GM23338 (cell line): Measurements from ENCODE around the gene SYP. TPM values are rescaled to one million over a fixed set of nuclear protein-coding genes. Genes with fewer than 3 reads are reported as not detected.

ENCODE experiments used
- ATAC-seq: fragments of 200-7000 bp; cut with Tn5 transposase; 3 replicates; pipeline ENCODE4 v1.9.1; 2020
- DNase-seq: peaks from one replicate; pipeline ENCODE4 v3.0.0-alpha.2; 2015; ENCODE audit warnings: low spot score
- H2AFZ ChIP-seq: fragments of 200-600 bp; sonication (generic); 2 replicates; pipeline ENCODE4 v1.8.0; 2016; ENCODE audit warnings: antibody characterized with exemption, mild to moderate bottlenecking, moderate library complexity
- H3F3A ChIP-seq: fragments of 200-600 bp; sonication (generic); replicated peaks from 2 replicates; pipeline ENCODE4 v1.8.0; 2017; ENCODE audit warnings: antibody characterized with exemption, mixed run types, low read depth
- H3K27ac ChIP-seq: fragments of 200-600 bp; sonication (generic); 2 replicates; pipeline ENCODE4 v1.6.1; 2016; ENCODE audit warnings: low read depth
- H3K27me3 ChIP-seq: fragments of 200-600 bp; sonication (generic); 2 replicates; pipeline ENCODE4 v1.8.0; 2016; ENCODE audit warnings: mild to moderate bottlenecking, mixed run types, moderate library complexity; ENCODE audit not compliant: insufficient read depth
- H3K36me3 ChIP-seq: fragments of 200-600 bp; sonication (generic); 2 replicates; pipeline ENCODE4 v1.8.0; 2016; ENCODE audit warnings: mild to moderate bottlenecking; ENCODE audit not compliant: insufficient read depth
- H3K4me1 ChIP-seq: fragments of 200-600 bp; sonication (generic); 2 replicates; pipeline ENCODE4 v1.8.0; 2016; ENCODE audit warnings: mild to moderate bottlenecking, moderate library complexity; ENCODE audit not compliant: insufficient read depth
- H3K4me2 ChIP-seq: fragments of 200-600 bp; sonication (generic); 2 replicates; pipeline ENCODE4 v1.7.1; 2017; ENCODE audit warnings: mixed run types
- H3K4me3 ChIP-seq: fragments of 200-600 bp; sonication (generic); 2 replicates; pipeline ENCODE4 v1.6.1; 2016; ENCODE audit warnings: mixed run types
- H3K79me2 ChIP-seq: fragments of 200-600 bp; sonication (generic); replicated peaks from 2 replicates; pipeline ENCODE4 v1.8.0; 2017; ENCODE audit warnings: mild to moderate bottlenecking; ENCODE audit not compliant: insufficient read depth
- H3K9me2 ChIP-seq: fragments of 200-600 bp; sonication (generic); 2 replicates; pipeline ENCODE4 v1.8.0; 2017; ENCODE audit not compliant: insufficient read depth
- H4K20me1 ChIP-seq: fragments of 200-600 bp; sonication (generic); replicated peaks from 2 replicates; pipeline ENCODE4 v1.8.0; 2017; ENCODE audit warnings: mild to moderate bottlenecking; ENCODE audit not compliant: insufficient read depth
- H3K27ac Mint-ChIP-seq: 2 replicates; pipeline ENCODE4 v1.8.0; 2020; ENCODE audit warnings: inconsistent platforms, mild to moderate bottlenecking, moderate library complexity, mixed read lengths
- H3K27me3 Mint-ChIP-seq: 3 replicates; pipeline ENCODE4 v1.8.0; 2022; ENCODE audit warnings: low read depth, mild to moderate bottlenecking, moderate library complexity, mixed read lengths, inconsistent platforms; ENCODE audit not compliant: insufficient read depth, poor library complexity
- H3K36me3 Mint-ChIP-seq: 3 replicates; pipeline ENCODE4 v1.8.0; 2021; ENCODE audit warnings: low read depth, mild to moderate bottlenecking, inconsistent platforms, moderate library complexity, mixed read lengths
- H3K4me1 Mint-ChIP-seq: 3 replicates; pipeline ENCODE4 v1.8.0; 2020; ENCODE audit warnings: mild to moderate bottlenecking, inconsistent platforms, mixed read lengths
- H3K4me3 Mint-ChIP-seq: 3 replicates; pipeline ENCODE4 v1.8.0; 2021; ENCODE audit warnings: moderate library complexity, mild to moderate bottlenecking, inconsistent platforms, mixed read lengths
- H3K9me3 Mint-ChIP-seq: 3 replicates; pipeline ENCODE4 v1.8.0; 2020; ENCODE audit warnings: moderate library complexity, mild to moderate bottlenecking, inconsistent platforms, mixed read lengths
- CREB1 ChIP-seq: fragments of 250-450 bp; sonication (Bioruptor Pico); IDR thresholded peaks from 2 replicates; pipeline ENCODE4 v1.5.0; 2020; ENCODE audit warnings: low read depth, mild to moderate bottlenecking, moderate library complexity
- EZH2 ChIP-seq: fragments of 200-600 bp; sonication (generic); IDR thresholded peaks from one replicate; pipeline ENCODE4 v1.8.0; 2017; ENCODE audit warnings: antibody characterized with exemption, mild to moderate bottlenecking, low read depth; ENCODE audit not compliant: unreplicated experiment
- EZH2phosphoT487 ChIP-seq: fragments of 200-600 bp; sonication (generic); IDR thresholded peaks from one replicate; pipeline ENCODE4 v1.8.1; 2018; ENCODE audit warnings: antibody characterized with exemption; ENCODE audit not compliant: unreplicated experiment
- JUNB ChIP-seq: IDR thresholded peaks from one replicate; pipeline ENCODE4 v1.6.1; 2016; ENCODE audit warnings: antibody characterized with exemption; ENCODE audit not compliant: unreplicated experiment
- NANOG ChIP-seq: IDR thresholded peaks from 2 replicates; pipeline ENCODE4 v1.6.1; 2016; ENCODE audit warnings: antibody characterized with exemption, borderline replicate concordance
- POLR2AphosphoS5 ChIP-seq: IDR thresholded peaks from 2 replicates; pipeline ENCODE4 v1.6.1; 2016; ENCODE audit warnings: antibody characterized with exemption, low read depth
- STAT1 ChIP-seq: IDR thresholded peaks from one replicate; pipeline ENCODE4 v1.6.1; 2016; ENCODE audit warnings: antibody characterized with exemption; ENCODE audit not compliant: unreplicated experiment
- ZNF114 ChIP-seq: fragments of 250-450 bp; sonication (Bioruptor Pico); IDR thresholded peaks from 2 replicates; pipeline ENCODE4 v1.5.0; 2020; ENCODE audit warnings: mild to moderate bottlenecking, moderate library complexity
- polyA plus RNA-seq: library from polyadenylated mRNA; unstranded; fragments of >200 nt; fragmentation: Nextera tagmentation; extraction: Ambion mirVana; gene quantifications from 2 replicates; pipeline ENCODE4 v1.2.1, GENCODE V29; 2016
- total RNA-seq: library from RNA; depleted of rRNA; stranded (reverse); fragments of >200 nt; shearing (Covaris generic); gene quantifications from 2 replicates; pipeline ENCODE4 v1.2.3, GENCODE V29; 2014
- TF ChIP-seq, protein P1 (sequence below): fragments of 250-450 bp; sonication (Bioruptor Pico); IDR thresholded peaks from 2 replicates; pipeline ENCODE4 v1.5.0; 2020; ENCODE audit warnings: mild to moderate bottlenecking, moderate library complexity
- TF ChIP-seq, protein P2 (sequence below), 2 experiments: fragments of 200-600 bp in 1 of 2; sonication (generic) in 1 of 2; conservative IDR thresholded peaks; 2 replicates each; pipeline versions ENCODE4 v1.5.1 to v1.6.1; 2016 to 2017; ENCODE audit warnings: antibody characterized with exemption in 2 of 2, low read depth in 2 of 2, mild to moderate bottlenecking in 2 of 2, moderate library complexity in 1 of 2
- TF ChIP-seq, protein P3 (sequence below): IDR thresholded peaks from one replicate; pipeline ENCODE4 v1.6.1; 2018; ENCODE audit warnings: antibody characterized with exemption; ENCODE audit not compliant: unreplicated experiment
- TF ChIP-seq, protein P4 (sequence below): IDR thresholded peaks from 2 replicates; pipeline ENCODE4 v1.6.1; 2016; ENCODE audit warnings: antibody characterized with exemption

Gene SYP
- total and polyA plus RNA-seq, 2 experiments from 2014 or later = 3.7 to 9.1 TPM

DNA sequence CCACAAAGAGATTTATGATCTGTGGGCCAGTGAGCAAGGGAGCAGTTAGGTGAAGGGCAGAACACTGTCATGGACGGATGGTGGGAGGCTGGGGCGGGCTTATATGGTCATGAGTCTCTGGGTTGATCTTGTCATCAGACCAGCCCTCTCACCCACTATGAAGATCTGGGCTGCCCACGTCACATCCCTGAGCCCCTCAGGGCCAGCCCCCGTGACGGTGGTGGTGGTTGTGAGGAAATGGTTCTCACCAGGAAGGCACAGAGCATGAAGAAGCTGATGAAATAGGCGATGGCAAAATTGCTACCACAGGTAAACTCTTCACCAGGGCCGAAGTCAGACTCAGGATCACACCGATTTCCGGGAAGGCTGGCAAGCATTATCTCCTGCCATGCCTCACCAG, 11.1 kb upstream of the SYP start (continued):
- no peak for TF ChIP-seq NANOG
- no peak for TF ChIP-seq CREB1
- TF ChIP-seq, protein P1, sequence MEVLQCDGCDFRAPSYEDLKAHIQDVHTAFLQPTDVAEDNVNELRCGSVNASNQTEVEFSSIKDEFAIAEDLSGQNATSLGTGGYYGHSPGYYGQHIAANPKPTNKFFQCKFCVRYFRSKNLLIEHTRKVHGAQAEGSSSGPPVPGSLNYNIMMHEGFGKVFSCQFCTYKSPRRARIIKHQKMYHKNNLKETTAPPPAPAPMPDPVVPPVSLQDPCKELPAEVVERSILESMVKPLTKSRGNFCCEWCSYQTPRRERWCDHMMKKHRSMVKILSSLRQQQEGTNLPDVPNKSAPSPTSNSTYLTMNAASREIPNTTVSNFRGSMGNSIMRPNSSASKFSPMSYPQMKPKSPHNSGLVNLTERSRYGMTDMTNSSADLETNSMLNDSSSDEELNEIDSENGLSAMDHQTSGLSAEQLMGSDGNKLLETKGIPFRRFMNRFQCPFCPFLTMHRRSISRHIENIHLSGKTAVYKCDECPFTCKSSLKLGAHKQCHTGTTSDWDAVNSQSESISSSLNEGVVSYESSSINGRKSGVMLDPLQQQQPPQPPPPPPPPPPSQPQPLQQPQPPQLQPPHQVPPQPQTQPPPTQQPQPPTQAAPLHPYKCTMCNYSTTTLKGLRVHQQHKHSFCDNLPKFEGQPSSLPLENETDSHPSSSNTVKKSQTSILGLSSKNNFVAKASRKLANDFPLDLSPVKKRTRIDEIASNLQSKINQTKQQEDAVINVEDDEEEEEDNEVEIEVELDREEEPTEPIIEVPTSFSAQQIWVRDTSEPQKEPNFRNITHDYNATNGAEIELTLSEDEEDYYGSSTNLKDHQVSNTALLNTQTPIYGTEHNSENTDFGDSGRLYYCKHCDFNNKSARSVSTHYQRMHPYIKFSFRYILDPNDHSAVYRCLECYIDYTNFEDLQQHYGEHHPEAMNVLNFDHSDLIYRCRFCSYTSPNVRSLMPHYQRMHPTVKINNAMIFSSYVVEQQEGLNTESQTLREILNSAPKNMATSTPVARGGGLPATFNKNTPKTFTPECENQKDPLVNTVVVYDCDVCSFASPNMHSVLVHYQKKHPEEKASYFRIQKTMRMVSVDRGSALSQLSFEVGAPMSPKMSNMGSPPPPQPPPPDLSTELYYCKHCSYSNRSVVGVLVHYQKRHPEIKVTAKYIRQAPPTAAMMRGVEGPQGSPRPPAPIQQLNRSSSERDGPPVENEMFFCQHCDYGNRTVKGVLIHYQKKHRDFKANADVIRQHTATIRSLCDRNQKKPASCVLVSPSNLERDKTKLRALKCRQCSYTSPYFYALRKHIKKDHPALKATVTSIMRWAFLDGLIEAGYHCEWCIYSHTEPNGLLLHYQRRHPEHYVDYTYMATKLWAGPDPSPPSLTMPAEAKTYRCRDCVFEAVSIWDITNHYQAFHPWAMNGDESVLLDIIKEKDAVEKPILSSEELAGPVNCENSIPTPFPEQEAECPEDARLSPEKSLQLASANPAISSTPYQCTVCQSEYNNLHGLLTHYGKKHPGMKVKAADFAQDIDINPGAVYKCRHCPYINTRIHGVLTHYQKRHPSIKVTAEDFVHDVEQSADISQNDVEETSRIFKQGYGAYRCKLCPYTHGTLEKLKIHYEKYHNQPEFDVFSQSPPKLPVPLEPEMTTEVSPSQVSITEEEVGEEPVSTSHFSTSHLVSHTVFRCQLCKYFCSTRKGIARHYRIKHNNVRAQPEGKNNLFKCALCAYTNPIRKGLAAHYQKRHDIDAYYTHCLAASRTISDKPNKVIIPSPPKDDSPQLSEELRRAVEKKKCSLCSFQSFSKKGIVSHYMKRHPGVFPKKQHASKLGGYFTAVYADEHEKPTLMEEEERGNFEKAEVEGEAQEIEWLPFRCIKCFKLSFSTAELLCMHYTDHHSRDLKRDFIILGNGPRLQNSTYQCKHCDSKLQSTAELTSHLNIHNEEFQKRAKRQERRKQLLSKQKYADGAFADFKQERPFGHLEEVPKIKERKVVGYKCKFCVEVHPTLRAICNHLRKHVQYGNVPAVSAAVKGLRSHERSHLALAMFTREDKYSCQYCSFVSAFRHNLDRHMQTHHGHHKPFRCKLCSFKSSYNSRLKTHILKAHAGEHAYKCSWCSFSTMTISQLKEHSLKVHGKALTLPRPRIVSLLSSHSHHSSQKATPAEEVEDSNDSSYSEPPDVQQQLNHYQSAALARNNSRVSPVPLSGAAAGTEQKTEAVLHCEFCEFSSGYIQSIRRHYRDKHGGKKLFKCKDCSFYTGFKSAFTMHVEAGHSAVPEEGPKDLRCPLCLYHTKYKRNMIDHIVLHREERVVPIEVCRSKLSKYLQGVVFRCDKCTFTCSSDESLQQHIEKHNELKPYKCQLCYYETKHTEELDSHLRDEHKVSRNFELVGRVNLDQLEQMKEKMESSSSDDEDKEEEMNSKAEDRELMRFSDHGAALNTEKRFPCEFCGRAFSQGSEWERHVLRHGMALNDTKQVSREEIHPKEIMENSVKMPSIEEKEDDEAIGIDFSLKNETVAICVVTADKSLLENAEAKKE (CRISPR knock-in tag) = no peak

DNA sequence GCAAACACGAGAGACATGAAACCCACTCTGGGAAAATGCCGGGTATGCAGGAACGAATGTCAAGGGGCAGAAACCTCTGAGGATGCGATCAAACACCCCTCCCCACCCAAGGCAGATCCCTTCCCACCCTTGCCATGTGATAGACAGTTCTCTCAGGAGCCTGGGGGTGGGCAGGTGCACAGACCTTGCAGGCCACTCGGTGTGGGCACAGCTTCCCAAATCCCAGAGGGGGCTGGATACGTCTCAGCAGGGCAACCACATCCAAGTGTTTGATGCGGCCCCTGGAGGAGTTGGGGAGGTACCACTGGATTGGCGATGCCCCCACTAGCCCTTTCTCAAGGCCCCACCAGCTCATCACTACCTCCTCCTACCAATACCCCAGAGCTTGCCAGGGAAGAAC, 10.4 kb upstream of the SYP start:
- Histone ChIP-seq H3K9me2 (no peaks in the 10 kb centered on the region), H2AFZ (no peak overlapping the region), H3K36me3 (no peaks in the 10 kb centered on the region), H3K4me1 (no peaks in the 10 kb centered on the region; the same call in 1 of the 2 replicates), H4K20me1 (no peaks in the 10 kb centered on the region), H3K4me2 (no peak overlapping the region), H3K27me3 (no peaks in the 10 kb centered on the region), H3K4me3 (no peak overlapping the region), H3K27ac (no peak overlapping the region), H3K79me2 (no peaks in the 10 kb centered on the region), H3F3A (no peaks in the 10 kb centered on the region)
- Mint-ChIP-seq H3K4me1 (no peaks in the 10 kb centered on the region; the same call in 2 of the 3 replicates), H3K27ac (no peak overlapping the region), H3K4me3 (no peak overlapping the region), H3K36me3 (no peaks in the 10 kb centered on the region), H3K9me3 (no peaks in the 10 kb centered on the region), H3K27me3 (peaks cover 6% of the 10 kb centered on the region)
- no peak for ATAC-seq
- DNase-seq = no peak
- TF ChIP-seq NANOG (no peak), EZH2phosphoT487 (no peak), EZH2 (no peak), CREB1 (no peak), JUNB (no peak), STAT1 (no peak), POLR2AphosphoS5 (no peak), ZNF114 (CRISPR knock-in tag) (no peak)
- TF ChIP-seq, protein P2, sequence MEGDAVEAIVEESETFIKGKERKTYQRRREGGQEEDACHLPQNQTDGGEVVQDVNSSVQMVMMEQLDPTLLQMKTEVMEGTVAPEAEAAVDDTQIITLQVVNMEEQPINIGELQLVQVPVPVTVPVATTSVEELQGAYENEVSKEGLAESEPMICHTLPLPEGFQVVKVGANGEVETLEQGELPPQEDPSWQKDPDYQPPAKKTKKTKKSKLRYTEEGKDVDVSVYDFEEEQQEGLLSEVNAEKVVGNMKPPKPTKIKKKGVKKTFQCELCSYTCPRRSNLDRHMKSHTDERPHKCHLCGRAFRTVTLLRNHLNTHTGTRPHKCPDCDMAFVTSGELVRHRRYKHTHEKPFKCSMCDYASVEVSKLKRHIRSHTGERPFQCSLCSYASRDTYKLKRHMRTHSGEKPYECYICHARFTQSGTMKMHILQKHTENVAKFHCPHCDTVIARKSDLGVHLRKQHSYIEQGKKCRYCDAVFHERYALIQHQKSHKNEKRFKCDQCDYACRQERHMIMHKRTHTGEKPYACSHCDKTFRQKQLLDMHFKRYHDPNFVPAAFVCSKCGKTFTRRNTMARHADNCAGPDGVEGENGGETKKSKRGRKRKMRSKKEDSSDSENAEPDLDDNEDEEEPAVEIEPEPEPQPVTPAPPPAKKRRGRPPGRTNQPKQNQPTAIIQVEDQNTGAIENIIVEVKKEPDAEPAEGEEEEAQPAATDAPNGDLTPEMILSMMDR (conservative IDR thresholded peaks at IDR 0.05; ENCODE audit: low read depth in 2 of 2) = no peak
- TF ChIP-seq, protein P3, sequence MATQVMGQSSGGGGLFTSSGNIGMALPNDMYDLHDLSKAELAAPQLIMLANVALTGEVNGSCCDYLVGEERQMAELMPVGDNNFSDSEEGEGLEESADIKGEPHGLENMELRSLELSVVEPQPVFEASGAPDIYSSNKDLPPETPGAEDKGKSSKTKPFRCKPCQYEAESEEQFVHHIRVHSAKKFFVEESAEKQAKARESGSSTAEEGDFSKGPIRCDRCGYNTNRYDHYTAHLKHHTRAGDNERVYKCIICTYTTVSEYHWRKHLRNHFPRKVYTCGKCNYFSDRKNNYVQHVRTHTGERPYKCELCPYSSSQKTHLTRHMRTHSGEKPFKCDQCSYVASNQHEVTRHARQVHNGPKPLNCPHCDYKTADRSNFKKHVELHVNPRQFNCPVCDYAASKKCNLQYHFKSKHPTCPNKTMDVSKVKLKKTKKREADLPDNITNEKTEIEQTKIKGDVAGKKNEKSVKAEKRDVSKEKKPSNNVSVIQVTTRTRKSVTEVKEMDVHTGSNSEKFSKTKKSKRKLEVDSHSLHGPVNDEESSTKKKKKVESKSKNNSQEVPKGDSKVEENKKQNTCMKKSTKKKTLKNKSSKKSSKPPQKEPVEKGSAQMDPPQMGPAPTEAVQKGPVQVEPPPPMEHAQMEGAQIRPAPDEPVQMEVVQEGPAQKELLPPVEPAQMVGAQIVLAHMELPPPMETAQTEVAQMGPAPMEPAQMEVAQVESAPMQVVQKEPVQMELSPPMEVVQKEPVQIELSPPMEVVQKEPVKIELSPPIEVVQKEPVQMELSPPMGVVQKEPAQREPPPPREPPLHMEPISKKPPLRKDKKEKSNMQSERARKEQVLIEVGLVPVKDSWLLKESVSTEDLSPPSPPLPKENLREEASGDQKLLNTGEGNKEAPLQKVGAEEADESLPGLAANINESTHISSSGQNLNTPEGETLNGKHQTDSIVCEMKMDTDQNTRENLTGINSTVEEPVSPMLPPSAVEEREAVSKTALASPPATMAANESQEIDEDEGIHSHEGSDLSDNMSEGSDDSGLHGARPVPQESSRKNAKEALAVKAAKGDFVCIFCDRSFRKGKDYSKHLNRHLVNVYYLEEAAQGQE = no peak
- TF ChIP-seq, protein P4, sequence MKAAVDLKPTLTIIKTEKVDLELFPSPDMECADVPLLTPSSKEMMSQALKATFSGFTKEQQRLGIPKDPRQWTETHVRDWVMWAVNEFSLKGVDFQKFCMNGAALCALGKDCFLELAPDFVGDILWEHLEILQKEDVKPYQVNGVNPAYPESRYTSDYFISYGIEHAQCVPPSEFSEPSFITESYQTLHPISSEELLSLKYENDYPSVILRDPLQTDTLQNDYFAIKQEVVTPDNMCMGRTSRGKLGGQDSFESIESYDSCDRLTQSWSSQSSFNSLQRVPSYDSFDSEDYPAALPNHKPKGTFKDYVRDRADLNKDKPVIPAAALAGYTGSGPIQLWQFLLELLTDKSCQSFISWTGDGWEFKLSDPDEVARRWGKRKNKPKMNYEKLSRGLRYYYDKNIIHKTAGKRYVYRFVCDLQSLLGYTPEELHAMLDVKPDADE = no peak
